ENCODE results near the gene TCFL5.

Gene TCFL5

GRCh38 chr20:62891111-62891510, 29.5 kb upstream of the TCFL5 start:
- no peak overlapping the region for H3K27ac Mint-ChIP-seq
- no peaks in the 10 kb centered on the region for H3K9me3 Mint-ChIP-seq
- no peak overlapping the region for H3K4me3 Mint-ChIP-seq
- TF ChIP-seq CTCF (IDR thresholded peaks at IDR 0.05): no peak
- H3K36me3 Mint-ChIP-seq (ENCODE audit: low read depth): peaks cover 95% of the 10 kb centered on the region
- peaks cover 27% of the 10 kb centered on the region for H3K4me1 Mint-ChIP-seq
- no peak for DNase-seq
- H3K27me3 Mint-ChIP-seq (ENCODE audit: low read depth, poor library complexity): no peaks in the 10 kb centered on the region

GRCh38 chr20:62890444-62890843, 28.8 kb upstream of the TCFL5 start:
- no peaks in the 10 kb centered on the region for H3K9me3 Mint-ChIP-seq
- H3K36me3 Mint-ChIP-seq (ENCODE audit: low read depth): peaks cover 89% of the 10 kb centered on the region
- no peaks in the 10 kb centered on the region for H3K27me3 Mint-ChIP-seq (ENCODE audit: low read depth, poor library complexity)
- DNase-seq: no peak
- peaks cover 23% of the 10 kb centered on the region for H3K4me1 Mint-ChIP-seq
- TF ChIP-seq CTCF (IDR thresholded peaks at IDR 0.05): no peak
- no peak overlapping the region for H3K4me3 Mint-ChIP-seq
- H3K27ac Mint-ChIP-seq: peak overlapping the region; percentile 32

GRCh38 chr20:62889871-62890270, 28.2 kb upstream of the TCFL5 start:
- Mint-ChIP-seq H3K4me1 (peaks cover 24% of the 10 kb centered on the region), H3K27me3 (ENCODE audit: low read depth, poor library complexity) (no peaks in the 10 kb centered on the region), H3K36me3 (ENCODE audit: low read depth) (peaks cover 85% of the 10 kb centered on the region), H3K9me3 (no peaks in the 10 kb centered on the region), H3K27ac (no peak overlapping the region), H3K4me3 (no peak overlapping the region)
- no peak for TF ChIP-seq CTCF (IDR thresholded peaks at IDR 0.05)
- DNase-seq: no peak

GRCh38 chr20:62889411-62889810, 27.8 kb upstream of the TCFL5 start:
- no peak for TF ChIP-seq CTCF (IDR thresholded peaks at IDR 0.05)
- no peak overlapping the region for H3K4me3 Mint-ChIP-seq
- H3K27me3 Mint-ChIP-seq (ENCODE audit: low read depth, poor library complexity): no peaks in the 10 kb centered on the region
- H3K27ac Mint-ChIP-seq: peak overlapping the region; percentile 75
- no peaks in the 10 kb centered on the region for H3K9me3 Mint-ChIP-seq
- no peak for DNase-seq
- H3K4me1 Mint-ChIP-seq: peaks cover 29% of the 10 kb centered on the region
- peaks cover 89% of the 10 kb centered on the region for H3K36me3 Mint-ChIP-seq (ENCODE audit: low read depth)

- Mint-ChIP-seq H3K27me3 (ENCODE audit: low read depth, poor library complexity) (no peaks in the 10 kb centered on the region), H3K9me3 (no peaks in the 10 kb centered on the region), H3K4me1 (peaks cover 34% of the 10 kb centered on the region), H3K36me3 (ENCODE audit: low read depth) (peaks cover 85% of the 10 kb centered on the region), H3K27ac (no peak overlapping the region), H3K4me3 (no peak overlapping the region)
- DNase-seq: no peak
- TF ChIP-seq CTCF (IDR thresholded peaks at IDR 0.05): no peak
Observed at GRCh38 chr20:62888910-62889309, 27.3 kb upstream of the TCFL5 start.

- peaks cover 80% of the 10 kb centered on the region for H3K36me3 Mint-ChIP-seq (ENCODE audit: low read depth)
- H3K9me3 Mint-ChIP-seq: no peaks in the 10 kb centered on the region
- no peak for TF ChIP-seq CTCF (IDR thresholded peaks at IDR 0.05)
- no peak overlapping the region for H3K27ac Mint-ChIP-seq
- H3K4me3 Mint-ChIP-seq: no peak overlapping the region
- no peak for DNase-seq
- H3K27me3 Mint-ChIP-seq (ENCODE audit: low read depth, poor library complexity): no peaks in the 10 kb centered on the region
- peaks cover 34% of the 10 kb centered on the region for H3K4me1 Mint-ChIP-seq
Observed at GRCh38 chr20:62888406-62888805, 26.8 kb upstream of the TCFL5 start.

Data from nephron progenitor cell (in vitro differentiated cells).